H1 (cell line): ENCODE data around the gene ZNF511. TPM values are rescaled to one million over a fixed set of nuclear protein-coding genes. Genes with fewer than 3 reads are reported as not detected.

ENCODE experiments used
- KDM5A ChIP-seq: fragments of 200-600 bp; IDR thresholded peaks from 2 replicates; pipeline ENCODE4 v1.7.1; 2012; ENCODE audit warnings: mild to moderate bottlenecking, low read length, inconsistent platforms, mixed read lengths
- POLR2AphosphoS5 ChIP-seq: IDR thresholded peaks from 2 replicates; pipeline ENCODE4 v1.6.1; 2011; ENCODE audit warnings: low read depth, low read length
- SIX5 ChIP-seq: IDR thresholded peaks from 2 replicates; pipeline ENCODE4 v1.6.1; 2011; ENCODE audit warnings: mild to moderate bottlenecking, low read depth, low read length
- YY1 ChIP-seq: IDR thresholded peaks from 2 replicates; pipeline ENCODE4 v1.6.1; 2011; ENCODE audit warnings: low read depth, mild to moderate bottlenecking, low read length
- polyA plus RNA-seq, 7 experiments: library from polyadenylated mRNA; depleted of rRNA in 3 of 7; stranded (reverse) in 5 of 7; unstranded in 2 of 7; fragments of >200 nt in 5 of 7; fragments of 200-250 nt in 2 of 7; gene quantifications; 1 replicate in 5 of 7; 2 replicates in 1 of 7; 4 replicates in 1 of 7; pipeline versions ENCODE4 v1.2.1 to v1.2.3, GENCODE V29; 2011 to 2013; ENCODE audit warnings: missing spikeins in 2 of 7, mixed read lengths in 2 of 7
- total RNA-seq: library from RNA; stranded (reverse); fragmentation: NEBNext Ultra II Directional; extraction: Animal tissue kit (Norgen Biotek cat#: 25700); gene quantifications from 2 replicates; pipeline ENCODE4 v1.2.1, GENCODE V29; 2021

The ZNF511 gene
- total and polyA plus RNA-seq, 2 of the 8 experiments (the other 6 are each of a cell fraction or from before 2014, with no cell fraction given), result 55.4 to 71.7 TPM

GRCh38 chr10:133259602-133259989 is 49.1 kb upstream of the ZNF511 start (continued):
- no peak for TF ChIP-seq KDM5A
- no peak for TF ChIP-seq SIX5
- no peak for TF ChIP-seq POLR2AphosphoS5
- TF ChIP-seq YY1, result no peak
